ENCODE data around the gene SLC9A1.

DNA sequence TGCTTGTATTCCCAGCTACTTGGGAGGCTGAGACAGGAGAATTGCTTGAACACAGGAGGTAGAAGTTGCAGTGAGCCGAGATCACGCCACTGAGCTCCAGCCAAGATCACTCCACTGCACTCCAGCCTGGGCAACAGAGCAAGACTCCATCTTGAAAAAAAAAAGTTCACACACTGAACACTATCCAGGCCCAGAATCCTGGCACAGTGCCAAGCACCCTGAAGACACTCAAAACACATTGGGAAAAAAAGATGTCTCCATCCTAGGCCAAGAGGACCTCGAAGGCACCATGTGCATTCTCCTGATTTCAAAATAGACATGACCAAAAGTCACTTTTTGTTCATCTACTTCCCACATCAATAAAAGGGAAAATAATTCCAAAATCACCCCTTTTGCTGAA lies 38.7 kb downstream of the SLC9A1 start:
- TF ChIP-seq, protein P1, sequence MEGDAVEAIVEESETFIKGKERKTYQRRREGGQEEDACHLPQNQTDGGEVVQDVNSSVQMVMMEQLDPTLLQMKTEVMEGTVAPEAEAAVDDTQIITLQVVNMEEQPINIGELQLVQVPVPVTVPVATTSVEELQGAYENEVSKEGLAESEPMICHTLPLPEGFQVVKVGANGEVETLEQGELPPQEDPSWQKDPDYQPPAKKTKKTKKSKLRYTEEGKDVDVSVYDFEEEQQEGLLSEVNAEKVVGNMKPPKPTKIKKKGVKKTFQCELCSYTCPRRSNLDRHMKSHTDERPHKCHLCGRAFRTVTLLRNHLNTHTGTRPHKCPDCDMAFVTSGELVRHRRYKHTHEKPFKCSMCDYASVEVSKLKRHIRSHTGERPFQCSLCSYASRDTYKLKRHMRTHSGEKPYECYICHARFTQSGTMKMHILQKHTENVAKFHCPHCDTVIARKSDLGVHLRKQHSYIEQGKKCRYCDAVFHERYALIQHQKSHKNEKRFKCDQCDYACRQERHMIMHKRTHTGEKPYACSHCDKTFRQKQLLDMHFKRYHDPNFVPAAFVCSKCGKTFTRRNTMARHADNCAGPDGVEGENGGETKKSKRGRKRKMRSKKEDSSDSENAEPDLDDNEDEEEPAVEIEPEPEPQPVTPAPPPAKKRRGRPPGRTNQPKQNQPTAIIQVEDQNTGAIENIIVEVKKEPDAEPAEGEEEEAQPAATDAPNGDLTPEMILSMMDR (IDR thresholded peaks at IDR 0.05), result no peak
- no peak for TF ChIP-seq ZFX (IDR thresholded peaks at IDR 0.05; ENCODE audit: borderline replicate concordance)
